Colonic mucosa (tissue), 4 donors: ENCODE measurements around the gene UBAP1. TPM values are rescaled to one million over a fixed set of nuclear protein-coding genes. Genes with fewer than 3 reads are reported as not detected.
"Not testable (repeated sequence)": the region's sequence is repeated elsewhere in the genome, so short reads cannot be mapped to it uniquely, and the experiment has no call there.

Experiments
- DNase-seq: peaks from one replicate; pipeline ENCODE4 v3.0.0-alpha.2; 2020
- H3K27ac ChIP-seq: fragments of 200-600 bp; one replicate; pipeline ENCODE4 v1.8.0; 2021
- H3K27me3 ChIP-seq: fragments of 200-600 bp; one replicate; pipeline ENCODE4 v1.8.0; 2021
- H3K36me3 ChIP-seq: fragments of 200-600 bp; one replicate; pipeline ENCODE4 v1.8.0; 2021
- H3K4me1 ChIP-seq: fragments of 200-600 bp; one replicate; pipeline ENCODE4 v1.8.0; 2021; ENCODE audit warnings: mild to moderate bottlenecking
- H3K4me3 ChIP-seq: fragments of 200-600 bp; one replicate; pipeline ENCODE4 v1.8.0; 2021
- H3K9ac ChIP-seq, 2 donors: one replicate each; pipeline ENCODE4 v1.7.0; 2013; ENCODE audit warnings: control low read depth in 2 of 2, low read depth in 2 of 2, low read length in 2 of 2
- H3K9me3 ChIP-seq: fragments of 200-600 bp; one replicate; pipeline ENCODE4 v1.8.0; 2021
- intact Hi-C: fragments of 100-400 bp; cut with DNase I; formaldehyde crosslinking; loops from one replicate; pipeline ENCODE4 v1.14.1; 2022
- total RNA-seq, 2 donors: library from RNA; stranded (reverse); fragmentation: NEBNext Ultra II Directional in 1 of 2; extraction: Animal tissue kit (Norgen Biotek cat#: 25700) in 1 of 2; gene quantifications; one replicate each; pipeline ENCODE4 v1.2.1, GENCODE V29; 2021
- TF ChIP-seq, protein P1 (sequence below): fragments of 200-600 bp; IDR thresholded peaks from one replicate; pipeline ENCODE4 v1.8.0; 2022; ENCODE audit warnings: antibody characterized with exemption, mild to moderate bottlenecking
- donor health status: healthy.
- donor health status: DM: no; HTN: no; CAD: no.
- donor health status: DM: no; HTN: no; CAD: no.

UBAP1 gene
- total RNA-seq, 2 donors from 2014 or later, result 32.9 to 45.4 TPM

GRCh38 chr9:34206561-34206960 is 27.7 kb downstream of the UBAP1 start:
- Histone ChIP-seq H3K9me3 (no peaks in the 10 kb centered on the region), H3K9ac (no peak overlapping the region), H3K36me3 (no peaks in the 10 kb centered on the region), H3K4me3 (no peak overlapping the region), H3K4me1 (peaks cover 8% of the 10 kb centered on the region), H3K27me3 (no peaks in the 10 kb centered on the region), H3K27ac (no peak overlapping the region)
- DNase-seq, result no peak
- TF ChIP-seq, protein P1, sequence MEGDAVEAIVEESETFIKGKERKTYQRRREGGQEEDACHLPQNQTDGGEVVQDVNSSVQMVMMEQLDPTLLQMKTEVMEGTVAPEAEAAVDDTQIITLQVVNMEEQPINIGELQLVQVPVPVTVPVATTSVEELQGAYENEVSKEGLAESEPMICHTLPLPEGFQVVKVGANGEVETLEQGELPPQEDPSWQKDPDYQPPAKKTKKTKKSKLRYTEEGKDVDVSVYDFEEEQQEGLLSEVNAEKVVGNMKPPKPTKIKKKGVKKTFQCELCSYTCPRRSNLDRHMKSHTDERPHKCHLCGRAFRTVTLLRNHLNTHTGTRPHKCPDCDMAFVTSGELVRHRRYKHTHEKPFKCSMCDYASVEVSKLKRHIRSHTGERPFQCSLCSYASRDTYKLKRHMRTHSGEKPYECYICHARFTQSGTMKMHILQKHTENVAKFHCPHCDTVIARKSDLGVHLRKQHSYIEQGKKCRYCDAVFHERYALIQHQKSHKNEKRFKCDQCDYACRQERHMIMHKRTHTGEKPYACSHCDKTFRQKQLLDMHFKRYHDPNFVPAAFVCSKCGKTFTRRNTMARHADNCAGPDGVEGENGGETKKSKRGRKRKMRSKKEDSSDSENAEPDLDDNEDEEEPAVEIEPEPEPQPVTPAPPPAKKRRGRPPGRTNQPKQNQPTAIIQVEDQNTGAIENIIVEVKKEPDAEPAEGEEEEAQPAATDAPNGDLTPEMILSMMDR, result no peak
- intact Hi-C loops, result no loop called here

GRCh38 chr9:34211395-34211794 is 32.6 kb downstream of the UBAP1 start:
- intact Hi-C loops, result no loop called here
- H3K36me3 ChIP-seq, result no peaks in the 10 kb centered on the region
- no peaks in the 10 kb centered on the region for H3K9me3 ChIP-seq
- H3K27me3 ChIP-seq, result no peaks in the 10 kb centered on the region
- DNase-seq, result no peak
- no peak overlapping the region for H3K9ac ChIP-seq
- no peak overlapping the region for H3K27ac ChIP-seq
- no peak overlapping the region for H3K4me3 ChIP-seq
- H3K4me1 ChIP-seq, result no peaks in the 10 kb centered on the region
- TF ChIP-seq, protein P1, result no peak

DNA sequence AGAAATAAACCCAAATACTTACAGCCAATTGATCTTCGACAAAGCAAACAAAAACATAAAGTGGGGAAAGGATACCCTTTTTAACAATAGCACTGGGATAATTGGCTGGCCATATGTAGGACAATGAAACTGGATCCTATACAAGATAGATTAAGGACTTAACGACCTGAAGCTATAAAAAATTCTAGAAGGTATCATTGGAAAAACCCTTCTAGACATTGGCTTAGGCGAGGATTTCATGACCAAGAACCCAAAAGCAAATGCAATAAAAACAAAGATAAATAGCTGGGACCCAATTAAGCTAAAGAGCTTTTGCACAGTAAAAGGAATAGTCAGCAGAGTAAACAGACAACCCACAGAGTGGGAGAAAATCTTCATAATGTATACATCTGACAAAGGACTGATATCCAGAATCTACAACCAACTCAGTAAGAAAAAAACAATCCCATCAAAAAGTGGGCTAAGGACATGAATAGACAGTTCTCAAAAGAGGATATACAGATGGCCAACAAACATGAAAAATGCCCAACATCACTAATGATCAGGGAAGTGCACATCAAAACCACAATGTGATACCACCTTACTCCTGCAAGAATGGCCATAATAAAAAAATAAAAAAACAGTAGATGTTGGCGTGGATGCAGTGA is 35.6 kb downstream of the UBAP1 start:
- H3K27me3 ChIP-seq, DNase-seq, H3K9me3 ChIP-seq, intact Hi-C loops, H3K4me1 ChIP-seq, H3K36me3 ChIP-seq, H3K27ac ChIP-seq, H3K9ac ChIP-seq, H3K4me3 ChIP-seq: not testable (repeated sequence)

- DNase-seq, result no peak
- H3K27ac ChIP-seq, result no peak overlapping the region
- no peak overlapping the region for H3K9ac ChIP-seq
- no peaks in the 10 kb centered on the region for H3K9me3 ChIP-seq
- intact Hi-C loops, result no loop called here
- H3K4me3 ChIP-seq, result no peak overlapping the region
- TF ChIP-seq, protein P1, result no peak
- no peaks in the 10 kb centered on the region for H3K27me3 ChIP-seq
- H3K4me1 ChIP-seq, result no peaks in the 10 kb centered on the region
- no peaks in the 10 kb centered on the region for H3K36me3 ChIP-seq
These were observed 37.5 kb downstream of the UBAP1 start for GRCh38 chr9:34216325-34216724.

GRCh38 chr9:34217015-34217414 is 38.2 kb downstream of the UBAP1 start:
- H3K36me3 ChIP-seq, H3K4me3 ChIP-seq, H3K9me3 ChIP-seq, H3K27ac ChIP-seq, H3K27me3 ChIP-seq, intact Hi-C loops, DNase-seq, H3K4me1 ChIP-seq, H3K9ac ChIP-seq: not testable (repeated sequence)

GRCh38 chr9:34218446-34218845 is 39.6 kb downstream of the UBAP1 start:
- Histone ChIP-seq H3K36me3 (no peaks in the 10 kb centered on the region), H3K4me3 (no peak overlapping the region), H3K4me1 (no peaks in the 10 kb centered on the region), H3K9ac (no peak overlapping the region), H3K27ac (no peak overlapping the region), H3K27me3 (no peaks in the 10 kb centered on the region), H3K9me3 (no peaks in the 10 kb centered on the region)
- no peak for DNase-seq
- TF ChIP-seq, protein P1, result no peak
- intact Hi-C loops, result no loop called here
